H1 (cell line): ENCODE results near the gene COL2A1.

Experiments used
- EGR1 ChIP-seq: IDR thresholded peaks from 2 replicates; pipeline ENCODE4 v1.6.1; 2011; ENCODE audit warnings: low read depth, low read length, borderline replicate concordance
- JUND ChIP-seq: IDR thresholded peaks from 2 replicates; pipeline ENCODE4 v1.6.1; 2011; ENCODE audit warnings: mild to moderate bottlenecking, improper control_type of control experiment, low read length
- POLR2A ChIP-seq, 2 experiments: IDR thresholded peaks; 1 replicate in 1 of 2; 2 replicates in 1 of 2; pipeline ENCODE4 v1.6.1; 2011; ENCODE audit warnings: low read depth in 2 of 2, low read length in 2 of 2, mild to moderate bottlenecking in 2 of 2; ENCODE audit errors: control extremely low read depth in 1 of 2
- TAF7 ChIP-seq: optimal IDR thresholded peaks from 2 replicates; pipeline ENCODE3; 2011; ENCODE audit warnings: low read depth, mild to moderate bottlenecking, inconsistent platforms, low read length, moderate library complexity, borderline replicate concordance
- TBP ChIP-seq: IDR thresholded peaks from 2 replicates; pipeline ENCODE4 v1.6.1; 2011; ENCODE audit warnings: low read depth, low read length, improper control_type of control experiment
- TF ChIP-seq, protein P1 (sequence below), 3 experiments: IDR thresholded peaks; 1 replicate in 2 of 3; 2 replicates in 1 of 3; pipeline versions ENCODE4 v1.5.1 to v1.6.1; 2011; ENCODE audit warnings: low read length in 3 of 3, mild to moderate bottlenecking in 3 of 3, inconsistent platforms in 2 of 3, low read depth in 1 of 3, moderate library complexity in 1 of 3; ENCODE audit not compliant: insufficient read depth in 1 of 3; ENCODE audit errors: control extremely low read depth in 1 of 3

DNA sequence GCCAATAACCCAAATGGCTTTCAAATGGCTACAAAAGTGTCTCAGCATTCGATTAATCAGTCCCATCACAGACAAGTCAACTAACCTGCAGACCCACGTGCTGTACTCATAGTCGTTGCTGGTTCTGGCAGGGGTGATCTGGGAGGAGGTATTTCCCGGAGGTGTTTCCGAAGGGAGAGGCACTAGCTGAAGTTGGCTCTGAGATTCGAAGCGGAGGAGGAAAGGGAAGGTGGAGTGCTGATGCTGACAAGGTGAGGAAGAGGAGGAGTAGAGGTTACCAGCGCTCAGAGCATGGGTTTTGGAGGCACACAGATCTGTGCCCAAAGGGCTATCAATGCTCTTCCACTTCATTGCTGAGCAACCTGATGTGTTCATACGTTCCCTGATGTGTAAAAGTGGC is 20.5 kb upstream of the COL2A1 start:
- TF ChIP-seq TBP (no peak), TAF7 (no peak), JUND (no peak), POLR2A (IDR thresholded peaks at IDR 0.05; ENCODE audit: control extremely low read depth in 1 of 2, low read depth in 2 of 2, low read length in 2 of 2) (no peak), EGR1 (no peak)
- TF ChIP-seq, protein P1, sequence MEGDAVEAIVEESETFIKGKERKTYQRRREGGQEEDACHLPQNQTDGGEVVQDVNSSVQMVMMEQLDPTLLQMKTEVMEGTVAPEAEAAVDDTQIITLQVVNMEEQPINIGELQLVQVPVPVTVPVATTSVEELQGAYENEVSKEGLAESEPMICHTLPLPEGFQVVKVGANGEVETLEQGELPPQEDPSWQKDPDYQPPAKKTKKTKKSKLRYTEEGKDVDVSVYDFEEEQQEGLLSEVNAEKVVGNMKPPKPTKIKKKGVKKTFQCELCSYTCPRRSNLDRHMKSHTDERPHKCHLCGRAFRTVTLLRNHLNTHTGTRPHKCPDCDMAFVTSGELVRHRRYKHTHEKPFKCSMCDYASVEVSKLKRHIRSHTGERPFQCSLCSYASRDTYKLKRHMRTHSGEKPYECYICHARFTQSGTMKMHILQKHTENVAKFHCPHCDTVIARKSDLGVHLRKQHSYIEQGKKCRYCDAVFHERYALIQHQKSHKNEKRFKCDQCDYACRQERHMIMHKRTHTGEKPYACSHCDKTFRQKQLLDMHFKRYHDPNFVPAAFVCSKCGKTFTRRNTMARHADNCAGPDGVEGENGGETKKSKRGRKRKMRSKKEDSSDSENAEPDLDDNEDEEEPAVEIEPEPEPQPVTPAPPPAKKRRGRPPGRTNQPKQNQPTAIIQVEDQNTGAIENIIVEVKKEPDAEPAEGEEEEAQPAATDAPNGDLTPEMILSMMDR (IDR thresholded peaks at IDR 0.05; ENCODE audit: control extremely low read depth in 1 of 3, insufficient read depth in 1 of 3, low read depth in 1 of 3, low read length in 3 of 3): no peak
